Stimulated activated CD4-positive, alpha-beta T cell treated with anti-CD3 and anti-CD28 coated beads, TNF-alpha, amount 100 ng/mL, for 48 hours (primary cell): ENCODE results near the gene AKIP1.
"Not testable (repeated sequence)": the region's sequence is repeated elsewhere in the genome, so short reads cannot be mapped to it uniquely, and the experiment has no call there.

Experiments
- DNase-seq, 3 donors: peaks; one replicate each; pipeline ENCODE4 v3.0.0-alpha.2; 2020; ENCODE audit warnings: low read depth in 3 of 3

Gene AKIP1

DNA sequence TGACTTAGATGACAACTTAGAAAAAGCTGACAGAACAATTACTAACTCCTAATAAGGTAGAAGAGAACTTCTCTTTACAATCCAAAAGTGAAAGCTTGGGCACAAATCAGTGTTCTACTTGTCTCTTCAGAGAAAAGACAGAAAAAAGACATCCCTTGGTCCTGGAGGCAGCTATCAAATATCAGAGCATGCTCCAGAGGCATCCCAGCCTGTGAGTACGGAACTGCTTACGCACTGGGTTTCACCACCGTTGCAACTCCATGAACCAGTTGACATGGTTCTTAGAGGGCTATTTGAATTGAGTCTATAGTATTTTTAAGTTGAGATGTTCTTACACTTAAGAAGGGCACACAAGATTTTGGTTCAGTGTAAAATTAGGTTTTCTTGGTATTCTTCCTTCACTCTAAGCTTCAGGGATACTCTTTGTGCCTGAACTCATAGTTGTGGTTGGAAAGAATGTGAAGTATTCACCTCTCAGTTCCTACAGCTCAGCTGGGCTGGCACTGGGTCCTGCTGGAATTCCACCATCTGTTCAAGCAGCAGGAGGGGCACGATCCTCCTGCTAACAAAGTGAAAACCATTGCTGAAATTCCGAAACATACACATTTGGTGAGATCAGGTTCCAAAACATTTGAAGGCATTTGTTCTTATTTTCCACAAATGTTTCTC lies 6.3 kb downstream of the AKIP1 start:
- DNase-seq, result no peak

DNA sequence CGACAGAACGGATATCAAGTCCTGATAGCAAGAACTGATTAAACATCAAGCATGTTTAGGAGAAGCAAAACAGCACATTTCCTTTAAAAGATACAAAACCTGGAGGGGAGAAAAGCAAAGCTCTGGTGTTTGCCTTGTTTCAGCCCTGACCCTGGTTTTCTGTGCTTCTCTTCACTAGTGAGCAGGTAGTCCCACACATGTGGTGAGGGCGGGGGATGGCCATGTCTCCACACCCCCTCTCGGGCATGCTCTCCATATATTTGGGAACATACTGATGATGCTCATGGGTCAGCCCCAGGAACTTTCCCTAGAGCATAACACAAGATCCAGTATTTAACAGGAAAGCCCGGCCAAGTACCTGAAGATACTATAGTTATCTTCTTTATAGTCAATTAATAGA lies 11.7 kb downstream of the AKIP1 start:
- DNase-seq, result no peak

DNA sequence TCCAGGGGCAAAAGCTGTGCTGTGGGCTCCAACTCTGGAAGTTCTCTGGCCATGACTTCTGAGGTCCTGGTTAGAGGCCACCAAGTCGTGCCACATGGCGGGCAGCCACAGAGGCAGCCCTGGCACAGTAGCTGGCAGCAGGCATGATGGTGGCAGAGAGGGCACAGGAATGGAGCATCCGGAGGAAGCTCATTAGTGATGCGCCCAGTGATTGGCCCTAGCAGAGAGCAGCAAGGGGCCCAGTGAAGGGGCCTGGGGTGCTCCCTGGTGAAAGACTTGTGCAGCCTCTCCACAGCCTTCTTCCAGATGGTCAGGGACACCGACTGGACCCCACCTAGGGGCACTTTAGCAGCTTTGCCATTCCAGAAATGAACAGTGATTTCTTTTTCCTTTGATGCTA lies 14.7 kb downstream of the AKIP1 start:
- no peak for DNase-seq

DNA sequence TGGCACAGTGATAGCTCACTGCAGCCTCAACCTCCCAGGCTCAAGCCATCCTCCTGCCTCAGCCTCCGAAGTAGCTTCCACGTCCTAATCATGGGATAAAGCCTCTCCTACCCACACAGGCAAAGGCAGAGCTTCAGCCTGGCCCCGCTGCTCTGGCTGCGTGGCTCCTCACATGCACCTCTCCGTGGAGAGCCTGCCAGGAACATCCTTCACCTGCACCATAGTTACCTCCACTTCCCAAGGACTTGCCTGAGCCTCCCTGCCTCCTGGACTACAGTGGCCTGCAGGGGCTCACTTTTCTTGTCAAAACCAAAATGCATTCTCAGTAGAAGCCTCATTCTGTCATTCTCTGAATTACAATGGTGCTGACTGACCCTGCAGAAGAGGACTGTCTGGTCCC lies 15.2 kb downstream of the AKIP1 start:
- DNase-seq, result no peak

DNA sequence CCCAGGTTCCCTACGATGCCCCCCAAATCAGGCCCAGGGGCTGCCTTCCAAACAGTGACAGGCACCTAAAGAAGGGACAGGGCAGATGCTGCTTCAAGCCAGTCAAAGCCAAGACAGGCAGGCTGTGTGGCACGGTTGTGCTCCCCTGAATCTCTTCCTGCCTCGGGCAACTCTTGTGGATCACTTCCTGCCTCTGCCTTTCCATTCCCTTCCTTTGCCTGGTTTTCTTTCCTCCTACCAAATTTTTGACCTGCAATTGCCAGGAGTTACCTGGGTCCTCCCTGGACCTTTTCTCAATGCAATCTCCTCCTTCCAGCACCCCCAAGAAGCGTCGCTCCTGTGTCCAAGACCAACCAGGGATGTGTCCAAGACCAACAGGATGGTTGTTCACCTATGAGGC lies 16.2 kb downstream of the AKIP1 start:
- no peak for DNase-seq

DNA sequence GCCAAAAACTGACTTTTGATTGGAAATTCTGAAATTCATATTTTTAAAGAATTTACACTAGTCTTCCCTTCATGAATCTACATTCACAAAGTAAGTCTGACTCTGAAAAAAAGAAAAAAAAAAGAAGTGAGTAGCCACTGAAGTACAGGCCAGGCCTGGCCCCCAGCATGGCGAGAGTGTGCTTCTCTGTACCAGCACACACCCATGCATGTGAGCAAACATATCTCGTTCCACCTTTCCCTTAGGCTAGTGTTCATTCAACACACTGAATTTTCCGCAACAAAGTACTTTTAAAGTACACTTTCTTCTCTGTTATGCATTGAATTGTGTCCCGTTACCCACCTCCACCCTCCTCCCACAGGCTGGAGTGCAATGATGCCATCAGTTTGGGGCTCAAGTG lies 17.2 kb downstream of the AKIP1 start:
- no peak for DNase-seq

DNA sequence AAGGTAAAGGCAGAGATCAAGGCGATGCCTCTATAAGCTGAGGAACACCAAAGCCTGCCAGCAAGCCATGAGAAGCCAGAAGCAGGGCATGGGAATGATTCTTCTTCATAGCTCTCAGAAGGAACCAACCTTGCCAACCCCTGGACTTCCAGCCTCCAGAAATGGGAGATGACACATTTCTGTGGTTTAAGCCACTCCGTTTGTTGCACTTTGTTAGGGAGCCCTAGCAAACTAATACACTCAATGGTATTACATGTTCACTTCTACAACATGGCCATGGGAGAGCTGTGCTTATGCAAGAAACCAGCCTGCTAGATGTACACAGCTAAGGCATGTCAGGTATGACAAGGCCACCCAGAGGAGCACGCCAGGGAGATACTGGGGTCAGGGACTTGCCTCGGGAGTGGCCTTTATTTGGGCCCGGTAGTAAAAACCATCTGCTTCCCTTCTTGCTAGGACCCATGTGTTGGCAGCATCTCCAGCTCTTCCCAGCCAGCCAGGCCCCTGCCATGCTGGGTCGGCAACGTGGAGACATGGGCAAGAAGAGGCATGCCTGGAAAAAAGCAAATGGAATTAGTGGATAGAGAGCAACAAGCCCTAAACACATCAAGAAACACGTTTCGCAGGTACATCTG lies 18.1 kb downstream of the AKIP1 start:
- no peak for DNase-seq

DNA sequence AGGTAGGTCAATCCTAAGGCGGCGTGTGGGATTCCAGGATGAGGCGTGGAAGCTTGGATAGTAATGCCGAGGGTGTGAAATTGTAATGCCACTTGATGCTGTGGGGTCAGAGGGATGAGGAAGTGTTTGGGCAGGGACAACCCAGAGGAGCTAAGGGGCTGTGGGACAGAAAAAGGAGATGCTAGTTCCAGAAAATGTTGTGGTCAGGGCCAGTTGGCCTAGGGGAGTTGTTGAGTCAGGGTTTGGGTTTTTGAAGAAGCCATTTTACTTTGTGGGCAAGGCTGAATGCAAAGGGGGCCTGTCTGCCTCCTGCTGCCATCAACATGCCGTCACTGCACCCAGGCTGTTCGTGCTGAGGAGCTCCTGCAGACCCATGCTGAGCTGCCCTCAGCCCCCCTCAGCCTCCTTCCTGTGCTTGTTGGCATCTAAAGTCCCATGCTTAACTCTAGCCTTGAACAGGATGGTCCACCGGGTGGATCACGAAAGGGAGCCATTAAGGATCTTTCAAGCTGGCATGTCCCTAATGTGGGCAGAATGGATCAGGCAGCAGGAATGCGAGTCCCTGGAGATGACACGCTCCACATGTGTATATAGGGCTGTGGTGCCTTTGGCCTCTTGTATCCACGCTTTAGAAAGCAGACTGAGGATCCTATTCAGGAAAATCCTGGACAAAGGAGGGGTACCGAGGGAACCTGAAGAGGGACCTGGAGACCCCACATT lies 19.6 kb downstream of the AKIP1 start:
- DNase-seq, result no peak

DNA sequence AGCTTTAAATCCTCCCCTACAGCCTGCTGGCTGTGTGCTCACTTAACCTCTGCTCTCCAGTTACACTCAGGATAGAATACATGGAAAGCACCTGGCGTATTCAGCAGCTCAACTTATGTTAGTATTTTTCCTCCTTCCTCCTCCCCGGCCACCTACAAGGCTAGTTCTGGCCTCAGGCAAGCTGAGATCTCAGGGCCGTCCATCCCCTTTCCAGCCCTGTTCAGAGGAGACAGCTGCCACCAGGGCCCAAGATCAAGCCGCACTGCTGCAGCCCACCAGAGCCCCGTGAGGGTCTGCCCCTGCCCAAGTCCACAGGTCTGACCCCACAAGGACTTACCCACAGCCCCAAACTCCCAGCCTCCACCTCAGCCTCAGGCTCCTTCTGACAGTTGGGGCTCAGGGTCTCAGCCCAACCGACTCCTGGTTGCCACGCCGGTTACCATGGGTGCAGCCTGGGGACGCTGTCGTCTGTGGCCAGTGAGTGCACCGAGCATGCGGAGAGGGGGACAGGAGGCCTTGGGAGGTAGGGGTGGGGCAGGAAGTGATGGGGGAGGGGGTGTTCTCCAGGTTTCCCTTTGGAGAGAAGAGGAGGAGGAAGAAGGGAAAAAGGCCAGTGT lies 21.7 kb downstream of the AKIP1 start, which contains the start of gene C11orf16:
TSS of gene C11orf16 (minus strand) at position 384 of the 617 bp plus-strand sequence. CDS start 639 bp downstream, outside the sequence.
- DNase-seq, result no peak

DNA sequence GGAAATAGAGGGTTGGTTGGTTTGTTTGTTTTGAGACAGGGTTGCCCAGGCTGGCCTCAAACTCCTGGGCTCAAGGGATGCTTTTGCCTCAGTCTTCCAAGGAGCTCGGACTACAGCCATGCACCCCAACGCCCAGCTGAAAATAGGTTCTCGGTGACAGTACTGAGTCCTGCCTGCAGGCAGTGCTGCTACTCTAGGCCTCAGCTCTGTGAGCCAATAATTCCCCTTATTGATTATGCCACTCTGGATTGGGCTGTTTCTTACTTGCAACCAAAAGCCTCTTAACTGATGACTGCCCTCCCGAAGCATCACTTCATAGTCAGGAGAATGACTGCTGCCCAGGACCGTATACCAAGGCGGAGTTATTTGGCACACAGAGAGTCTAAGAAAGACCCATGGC lies 22.9 kb downstream of the AKIP1 start:
- DNase-seq, result no peak

DNA sequence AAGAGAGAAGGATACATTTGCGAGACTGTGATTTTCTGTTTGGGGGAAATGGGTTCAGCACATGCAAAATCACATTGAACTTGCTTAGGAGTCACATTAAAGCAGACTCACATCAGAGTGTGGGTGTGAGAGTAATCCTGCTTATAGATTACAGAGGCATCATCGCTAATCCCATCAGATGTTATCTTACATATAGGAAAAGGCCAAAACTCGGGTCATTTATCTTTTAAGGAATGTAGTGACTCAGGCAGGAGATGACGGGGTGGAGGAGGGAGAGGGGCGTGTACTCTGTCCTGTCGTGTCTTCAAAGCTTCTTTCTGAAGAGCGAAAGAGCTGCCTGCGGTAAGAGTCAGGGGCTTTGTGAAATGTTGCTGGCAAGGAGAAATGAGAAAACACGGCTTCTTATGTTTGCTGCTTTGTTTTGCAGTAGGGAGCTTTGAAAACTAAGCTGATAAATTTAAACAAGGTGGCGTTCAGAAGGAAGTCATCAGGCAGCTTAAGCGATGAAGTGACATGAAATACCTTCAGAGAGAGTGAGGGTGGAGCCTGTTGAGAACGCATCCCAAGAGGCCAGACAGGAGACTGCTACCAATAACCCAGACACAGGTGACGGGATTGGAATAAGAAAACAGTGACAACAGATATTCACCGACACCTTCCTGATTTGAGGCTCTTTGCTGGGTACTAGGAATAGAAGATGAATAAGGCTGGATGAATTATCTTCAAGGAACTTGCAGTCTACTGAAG lies 23.9 kb downstream of the AKIP1 start:
- no peak for DNase-seq

DNA sequence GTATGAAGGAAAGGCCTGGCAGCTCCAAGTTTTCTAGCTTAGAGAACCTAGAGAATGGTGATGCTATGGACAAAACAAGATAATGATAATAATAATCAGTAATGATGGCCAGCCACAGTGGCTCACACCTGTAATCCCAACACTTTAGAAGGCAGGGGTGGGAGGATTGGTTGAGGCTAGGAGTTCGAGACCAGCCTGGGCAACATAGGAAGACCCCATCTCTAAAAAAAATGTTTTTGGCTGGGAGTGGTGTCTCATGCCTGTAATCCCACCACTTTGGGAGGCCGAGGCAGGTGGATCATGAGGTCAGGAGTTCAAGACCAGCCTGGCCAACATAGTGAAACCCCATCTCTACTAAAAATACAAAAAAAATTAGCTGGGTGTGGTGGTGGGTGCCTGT lies 24.8 kb downstream of the AKIP1 start:
- DNase-seq, result not testable (repeated sequence)

DNA sequence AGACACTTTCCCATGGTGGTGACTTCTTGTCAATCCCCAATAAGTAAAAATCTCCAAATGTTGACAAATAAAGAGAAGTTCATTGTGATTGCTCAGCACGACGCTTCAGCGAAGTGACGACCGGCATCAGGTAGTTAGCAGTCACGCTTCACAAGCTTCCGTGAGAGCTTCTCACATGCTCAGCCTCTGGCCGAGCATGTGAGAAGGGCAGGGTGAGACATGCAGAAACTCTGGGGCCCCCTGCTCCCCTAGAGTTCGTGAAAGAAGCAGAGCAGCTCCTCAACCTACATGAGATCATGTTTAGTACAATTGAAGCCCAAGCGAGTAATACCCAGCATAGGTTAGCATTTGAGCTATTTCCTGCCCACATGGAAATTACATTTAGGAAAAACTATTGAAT lies 26.2 kb downstream of the AKIP1 start:
- DNase-seq, result no peak

DNA sequence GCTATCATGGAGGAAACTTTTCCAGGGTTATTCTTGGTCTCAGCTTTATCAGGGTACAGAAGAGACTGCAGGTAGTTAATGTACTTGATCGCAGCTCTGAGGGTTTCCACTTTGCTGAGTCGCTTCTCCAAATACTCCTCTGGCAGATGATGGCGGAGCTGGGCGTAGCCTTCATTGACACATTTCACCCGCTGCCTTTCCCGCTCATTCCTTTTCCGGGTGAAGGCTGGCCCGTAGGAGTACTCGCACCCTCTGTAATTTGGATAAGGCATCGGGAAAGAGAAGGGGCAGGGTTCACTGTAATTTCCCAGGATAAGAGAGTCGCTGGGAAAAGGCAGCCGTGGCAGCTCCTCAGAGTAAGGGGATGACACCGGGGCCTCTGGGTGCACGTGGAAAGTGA lies 26.7 kb downstream of the AKIP1 start:
- no peak for DNase-seq

DNA sequence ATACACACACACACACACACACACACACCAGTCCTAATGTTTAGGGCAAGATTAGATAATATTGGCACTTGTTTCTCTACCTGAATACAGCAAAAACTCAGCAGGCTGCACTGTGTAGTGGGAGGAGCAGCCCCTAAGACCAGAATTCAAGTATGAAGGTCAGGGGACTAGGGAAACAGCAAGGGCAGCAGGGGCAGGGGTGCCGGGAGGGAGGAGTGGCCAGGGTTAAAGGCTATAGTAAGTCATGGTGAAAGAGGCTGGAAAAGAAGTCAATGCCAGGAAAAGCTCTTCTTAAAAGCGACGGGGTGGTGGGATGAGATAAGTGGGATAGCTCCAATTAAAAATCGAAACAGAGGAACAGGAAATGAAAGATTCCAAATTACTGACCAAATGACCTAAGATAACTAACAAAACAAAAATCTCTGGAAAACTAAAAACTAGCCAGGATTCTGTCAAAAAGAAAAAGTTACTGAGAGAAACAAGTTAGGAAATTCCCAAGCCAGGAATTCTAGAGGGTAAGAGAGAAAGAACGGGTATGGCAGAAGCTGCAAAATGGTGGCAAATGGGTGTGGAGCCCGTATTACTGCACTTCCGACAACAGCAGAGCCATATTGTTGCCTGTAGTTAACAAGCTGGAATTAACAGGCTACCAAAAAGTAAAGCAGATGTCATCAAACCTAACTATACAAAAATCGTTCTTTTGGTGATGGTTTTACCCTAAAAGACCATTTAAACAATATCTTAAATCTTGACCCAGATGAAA lies 30.5 kb downstream of the AKIP1 start:
- no peak for DNase-seq

DNA sequence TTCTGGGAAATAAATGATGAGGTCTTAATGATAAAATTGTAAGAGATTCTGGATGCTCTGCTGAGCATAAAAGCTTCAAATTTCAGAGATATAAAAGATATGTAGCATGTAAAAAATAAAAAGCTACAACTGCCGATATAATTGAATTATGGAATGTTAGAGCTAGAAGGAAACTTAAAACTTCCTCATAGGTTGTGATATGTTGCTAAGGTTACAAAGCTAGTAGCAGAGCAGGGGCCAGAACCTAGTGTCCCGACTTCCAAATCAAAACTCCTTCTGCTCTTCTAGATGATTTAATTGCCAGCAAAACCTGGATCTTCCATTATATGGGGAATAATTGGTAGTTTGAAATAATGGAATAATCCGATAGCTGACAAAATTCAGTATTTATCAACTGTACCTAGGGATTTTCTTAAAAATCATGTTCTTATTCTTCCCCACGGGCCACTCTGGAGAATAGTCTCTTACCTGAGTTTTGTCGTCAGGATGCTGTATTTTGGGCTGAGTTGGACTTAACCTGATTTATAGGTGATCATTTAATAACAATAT lies 31.6 kb downstream of the AKIP1 start, which contains the start of gene ASCL3:
TSS of gene ASCL3 (minus strand) at position 499 of the 549 bp plus-strand sequence. CDS start 4,855 bp downstream, outside the sequence.
- DNase-seq, result no peak

DNA sequence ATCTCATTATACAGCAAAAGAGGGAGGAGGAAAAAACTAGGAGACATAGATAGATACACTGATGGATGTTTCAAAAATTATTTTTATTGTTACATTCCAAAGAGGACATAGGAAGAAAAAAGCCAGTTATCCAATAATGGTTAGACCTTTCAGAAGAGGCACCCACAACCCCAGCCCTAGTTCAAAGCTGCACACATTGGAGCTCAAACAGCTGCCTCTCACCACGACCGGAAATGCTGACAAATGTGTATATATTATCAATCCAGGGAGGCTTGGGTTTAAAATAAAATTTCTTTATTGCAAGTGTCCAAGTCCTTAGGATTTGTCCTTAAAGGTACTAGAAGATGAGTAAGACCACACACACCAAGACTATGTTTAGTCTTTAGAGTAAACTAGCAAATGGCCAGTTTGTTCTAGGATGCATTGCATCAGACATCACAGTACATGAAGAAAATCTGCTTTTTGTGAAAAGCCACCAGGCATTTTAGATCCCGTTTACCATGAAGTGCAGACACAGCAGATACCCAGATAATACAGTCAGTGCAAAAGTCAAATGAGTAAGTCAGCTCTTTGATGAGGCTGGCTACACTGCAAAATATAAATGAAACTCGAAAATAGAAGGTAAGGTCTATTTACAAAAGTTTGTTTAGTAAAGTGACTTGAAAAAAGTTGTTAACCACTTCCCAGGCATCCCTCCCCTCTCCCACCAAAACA lies 36.4 kb downstream of the AKIP1 start:
- DNase-seq, result no peak

DNA sequence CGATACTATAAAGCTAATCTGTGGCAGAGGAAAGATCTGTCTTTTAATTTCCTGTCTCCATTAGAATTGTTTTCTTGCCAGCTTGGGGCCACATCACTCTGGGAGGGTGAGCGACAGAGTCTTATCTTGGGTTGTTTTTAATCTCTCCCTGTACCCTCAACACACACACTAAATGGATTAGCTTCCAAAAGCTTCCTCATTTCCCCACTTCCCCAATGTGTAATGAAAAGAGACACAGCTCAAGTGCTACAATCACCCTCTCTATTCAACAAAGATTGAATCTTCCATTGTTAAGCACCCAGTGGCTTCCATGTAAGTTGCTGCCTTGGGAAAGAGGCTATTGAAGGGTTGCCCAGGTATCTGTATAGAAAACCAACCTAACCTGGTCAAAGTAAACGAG lies 37.9 kb downstream of the AKIP1 start:
- no peak for DNase-seq

DNA sequence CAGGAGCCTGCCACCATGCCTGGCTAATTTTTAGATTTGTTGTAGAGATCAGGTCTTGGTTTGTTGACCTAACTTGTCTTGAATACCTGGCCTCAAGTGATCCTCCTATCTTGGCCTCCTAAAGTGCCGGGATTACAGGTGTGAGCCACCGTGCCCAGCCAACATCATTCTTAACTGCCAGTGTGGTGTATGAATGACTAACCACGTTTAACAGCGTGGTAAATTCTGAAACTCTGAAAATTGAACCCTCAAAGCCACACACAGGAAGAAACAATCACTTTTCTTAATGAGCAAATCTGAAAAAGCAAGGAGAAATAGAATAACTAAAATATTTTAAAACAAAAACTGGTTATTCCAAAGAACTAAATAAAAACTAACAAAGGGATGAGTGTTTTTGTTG lies 45.9 kb downstream of the AKIP1 start:
- no peak for DNase-seq

DNA sequence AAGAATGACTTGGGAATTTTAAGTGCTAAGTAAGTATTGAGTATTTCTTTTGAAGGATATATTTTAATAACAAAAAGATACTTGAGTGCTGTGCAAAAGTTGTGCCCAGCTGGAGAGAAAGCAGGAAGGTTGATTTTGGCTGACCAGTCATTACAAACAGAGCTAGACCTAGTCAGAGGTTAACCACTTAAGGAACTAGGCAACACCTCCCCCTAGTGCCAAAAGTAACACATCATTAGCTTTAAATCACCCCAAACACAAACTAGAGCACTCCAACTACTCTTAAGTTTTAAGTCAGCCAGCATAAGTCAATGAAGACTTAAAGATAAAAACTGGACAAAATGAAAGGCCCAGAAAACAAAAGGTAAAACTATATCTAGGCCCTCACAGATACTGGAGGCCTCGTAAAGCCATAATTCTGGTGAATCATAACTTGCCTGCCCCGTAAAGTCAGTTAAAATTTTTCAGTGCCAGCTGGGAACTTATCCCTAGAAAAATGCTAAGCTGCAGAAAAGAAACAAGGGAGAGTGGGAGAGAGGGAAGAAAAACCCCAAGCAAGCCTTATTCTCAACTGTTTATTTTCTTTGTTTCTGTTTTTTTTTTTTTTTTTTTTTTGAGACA lies 48.7 kb downstream of the AKIP1 start:
- peak in 1 of 3 donors; percentile 26 for DNase-seq
